Osteocyte (in vitro differentiated cells): Measurements from ENCODE around the gene SLC39A9. TPM values are rescaled to one million over a fixed set of nuclear protein-coding genes. Genes with fewer than 3 reads are reported as not detected.

Source experiments
- DNase-seq: peaks from one replicate; pipeline ENCODE4 v3.0.0; 2021; ENCODE audit warnings: mixed read lengths; ENCODE audit not compliant: unreplicated experiment; ENCODE audit errors: extremely low spot score
- H3K27ac Mint-ChIP-seq: one replicate; pipeline ENCODE4 v1.8.0; 2021; ENCODE audit warnings: mild to moderate bottlenecking, mixed read lengths; ENCODE audit not compliant: unreplicated experiment
- H3K27me3 Mint-ChIP-seq: one replicate; pipeline ENCODE4 v1.8.0; 2021; ENCODE audit warnings: mixed read lengths; ENCODE audit not compliant: unreplicated experiment
- H3K36me3 Mint-ChIP-seq: one replicate; pipeline ENCODE4 v1.8.0; 2021; ENCODE audit warnings: mixed read lengths; ENCODE audit not compliant: unreplicated experiment
- H3K4me1 Mint-ChIP-seq: one replicate; pipeline ENCODE4 v1.8.0; 2021; ENCODE audit warnings: mixed read lengths; ENCODE audit not compliant: unreplicated experiment
- H3K4me3 Mint-ChIP-seq: one replicate; pipeline ENCODE4 v1.8.0; 2021; ENCODE audit warnings: mild to moderate bottlenecking, moderate library complexity, mixed read lengths; ENCODE audit not compliant: unreplicated experiment
- H3K9me3 Mint-ChIP-seq: one replicate; pipeline ENCODE4 v1.8.0; 2021; ENCODE audit warnings: mixed read lengths; ENCODE audit not compliant: unreplicated experiment
- total RNA-seq: library from RNA; stranded (reverse); gene quantifications from 2 replicates; pipeline ENCODE4 v1.2.1, GENCODE V29; 2021
- TF ChIP-seq, protein P1 (sequence below): fragments of 200-600 bp; sonication (generic); IDR thresholded peaks from 2 replicates; pipeline ENCODE4 v1.5.0; 2021; ENCODE audit warnings: antibody characterized with exemption, mild to moderate bottlenecking, moderate library complexity

The SLC39A9 gene
- total RNA-seq, 1 donor from 2014 or later: 72.8 TPM

DNA sequence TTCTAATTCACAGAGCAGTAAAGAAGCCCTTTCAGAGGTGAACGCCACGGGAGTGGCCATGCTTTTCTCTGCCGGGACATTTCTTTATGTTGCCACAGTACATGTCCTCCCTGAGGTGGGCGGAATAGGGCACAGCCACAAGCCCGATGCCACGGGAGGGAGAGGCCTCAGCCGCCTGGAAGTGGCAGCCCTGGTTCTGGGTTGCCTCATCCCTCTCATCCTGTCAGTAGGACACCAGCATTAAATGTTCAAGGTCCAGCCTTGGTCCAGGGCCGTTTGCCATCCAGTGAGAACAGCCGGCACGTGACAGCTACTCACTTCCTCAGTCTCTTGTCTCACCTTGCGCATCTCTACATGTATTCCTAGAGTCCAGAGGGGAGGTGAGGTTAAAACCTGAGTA, 59.9 kb downstream of the SLC39A9 start:
- H3K4me1 Mint-ChIP-seq: no peaks in the 10 kb centered on the region
- H3K27me3 Mint-ChIP-seq: no peaks in the 10 kb centered on the region
- no peak for DNase-seq
- H3K9me3 Mint-ChIP-seq: no peaks in the 10 kb centered on the region
- no peak overlapping the region for H3K27ac Mint-ChIP-seq
- peaks cover 39% of the 10 kb centered on the region for H3K36me3 Mint-ChIP-seq
- TF ChIP-seq, protein P1, sequence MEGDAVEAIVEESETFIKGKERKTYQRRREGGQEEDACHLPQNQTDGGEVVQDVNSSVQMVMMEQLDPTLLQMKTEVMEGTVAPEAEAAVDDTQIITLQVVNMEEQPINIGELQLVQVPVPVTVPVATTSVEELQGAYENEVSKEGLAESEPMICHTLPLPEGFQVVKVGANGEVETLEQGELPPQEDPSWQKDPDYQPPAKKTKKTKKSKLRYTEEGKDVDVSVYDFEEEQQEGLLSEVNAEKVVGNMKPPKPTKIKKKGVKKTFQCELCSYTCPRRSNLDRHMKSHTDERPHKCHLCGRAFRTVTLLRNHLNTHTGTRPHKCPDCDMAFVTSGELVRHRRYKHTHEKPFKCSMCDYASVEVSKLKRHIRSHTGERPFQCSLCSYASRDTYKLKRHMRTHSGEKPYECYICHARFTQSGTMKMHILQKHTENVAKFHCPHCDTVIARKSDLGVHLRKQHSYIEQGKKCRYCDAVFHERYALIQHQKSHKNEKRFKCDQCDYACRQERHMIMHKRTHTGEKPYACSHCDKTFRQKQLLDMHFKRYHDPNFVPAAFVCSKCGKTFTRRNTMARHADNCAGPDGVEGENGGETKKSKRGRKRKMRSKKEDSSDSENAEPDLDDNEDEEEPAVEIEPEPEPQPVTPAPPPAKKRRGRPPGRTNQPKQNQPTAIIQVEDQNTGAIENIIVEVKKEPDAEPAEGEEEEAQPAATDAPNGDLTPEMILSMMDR: no peak
- H3K4me3 Mint-ChIP-seq: no peak overlapping the region

DNA sequence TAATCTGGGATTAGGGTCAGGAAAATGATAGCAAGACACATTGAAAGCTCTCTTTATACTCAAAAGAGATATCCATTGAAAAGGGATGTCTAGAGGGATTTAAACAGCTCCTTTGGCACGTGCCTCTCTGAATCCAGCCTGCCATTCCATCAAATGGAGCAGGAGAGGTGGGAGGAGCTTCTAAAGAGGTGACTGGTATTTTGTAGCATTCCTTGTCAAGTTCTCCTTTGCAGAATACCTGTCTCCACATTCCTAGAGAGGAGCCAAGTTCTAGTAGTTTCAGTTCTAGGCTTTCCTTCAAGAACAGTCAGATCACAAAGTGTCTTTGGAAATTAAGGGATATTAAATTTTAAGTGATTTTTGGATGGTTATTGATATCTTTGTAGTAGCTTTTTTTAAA, 60.6 kb downstream of the SLC39A9 start:
- Mint-ChIP-seq H3K27me3 (no peaks in the 10 kb centered on the region), H3K36me3 (peaks cover 39% of the 10 kb centered on the region), H3K9me3 (no peaks in the 10 kb centered on the region), H3K27ac (no peak overlapping the region), H3K4me1 (peaks cover 2% of the 10 kb centered on the region), H3K4me3 (no peak overlapping the region)
- DNase-seq: no peak
- TF ChIP-seq, protein P1: no peak

DNA sequence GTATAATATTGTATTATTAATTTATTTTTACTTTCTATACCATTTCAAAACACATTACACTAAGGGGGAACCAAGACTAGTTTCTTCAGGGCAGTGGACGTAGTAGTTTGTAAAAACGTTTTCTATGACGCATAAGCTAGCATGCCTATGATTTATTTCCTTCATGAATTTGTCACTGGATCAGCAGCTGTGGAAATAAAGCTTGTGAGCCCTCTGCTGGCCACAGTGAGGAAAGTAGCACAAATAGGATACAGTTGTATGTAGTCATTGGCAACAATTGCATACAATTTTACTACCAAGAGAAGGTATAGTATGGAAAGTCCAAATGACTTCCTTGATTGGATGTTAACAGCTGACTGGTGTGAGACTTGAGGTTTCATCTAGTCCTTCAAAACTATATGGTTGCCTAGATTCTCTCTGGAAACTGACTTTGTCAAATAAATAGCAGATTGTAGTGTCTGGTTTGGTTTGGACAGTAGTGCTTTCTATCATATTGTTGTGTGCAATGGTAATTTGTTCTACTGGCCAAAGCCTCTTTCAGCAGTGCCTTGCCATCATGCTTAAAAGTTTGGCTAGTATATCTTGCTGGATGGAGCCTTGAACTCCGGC, 61.7 kb downstream of the SLC39A9 start:
- TF ChIP-seq, protein P1: peak; percentile 85
- H3K4me1 Mint-ChIP-seq: peaks cover 13% of the 10 kb centered on the region
- H3K4me3 Mint-ChIP-seq: no peak overlapping the region
- no peaks in the 10 kb centered on the region for H3K9me3 Mint-ChIP-seq
- DNase-seq: peak; percentile 87
- H3K27me3 Mint-ChIP-seq: no peaks in the 10 kb centered on the region
- H3K27ac Mint-ChIP-seq: no peak overlapping the region
- H3K36me3 Mint-ChIP-seq: peaks cover 34% of the 10 kb centered on the region

DNA sequence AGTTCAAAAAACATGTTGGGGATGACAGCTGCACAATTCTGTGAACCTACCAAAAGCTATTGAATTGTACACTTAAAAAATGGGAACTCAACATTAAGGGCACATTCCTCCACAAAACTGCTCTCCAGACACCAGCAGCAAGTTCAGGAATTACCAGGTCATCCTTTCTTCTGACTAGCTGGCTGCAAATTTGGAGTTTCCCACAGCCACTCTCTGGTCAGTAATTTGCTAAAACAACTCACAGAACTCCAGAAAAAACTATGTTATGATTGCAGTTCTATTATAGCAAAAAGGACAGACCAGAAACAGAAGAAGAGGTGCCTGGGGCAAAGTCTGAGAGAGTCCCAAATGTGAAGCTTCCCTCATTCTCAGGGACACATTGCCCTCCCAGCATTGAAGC, 65.9 kb downstream of the SLC39A9 start:
- H3K27ac Mint-ChIP-seq: peak overlapping the region; percentile 44
- H3K9me3 Mint-ChIP-seq: no peaks in the 10 kb centered on the region
- peaks cover 12% of the 10 kb centered on the region for H3K36me3 Mint-ChIP-seq
- H3K4me1 Mint-ChIP-seq: peaks cover 14% of the 10 kb centered on the region
- H3K4me3 Mint-ChIP-seq: no peak overlapping the region
- TF ChIP-seq, protein P1: no peak
- H3K27me3 Mint-ChIP-seq: no peaks in the 10 kb centered on the region
- no peak for DNase-seq

DNA sequence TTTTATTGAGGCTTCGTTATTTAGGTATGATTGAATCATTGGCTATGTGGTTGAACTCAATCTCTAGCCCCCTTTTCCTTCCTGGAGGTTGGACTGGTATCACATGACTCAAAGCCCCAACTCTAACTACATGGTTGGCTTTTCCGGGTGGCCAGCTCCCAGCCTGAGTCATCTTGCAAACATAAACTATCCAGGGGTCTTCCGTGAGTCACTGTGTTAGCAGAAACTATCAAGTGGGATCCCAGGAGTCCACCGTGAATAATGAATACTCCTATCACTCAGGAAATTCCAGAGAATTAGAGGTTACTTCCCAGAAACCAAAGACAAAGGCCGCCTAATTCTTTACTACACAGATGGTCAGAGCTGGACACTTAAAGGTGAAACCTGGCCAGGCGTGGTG, 66.3 kb downstream of the SLC39A9 start:
- Mint-ChIP-seq H3K36me3 (peaks cover 12% of the 10 kb centered on the region), H3K27ac (peak overlapping the region; percentile 44)

More for the DNA sequence above, 66.3 kb downstream of the SLC39A9 start:
- Mint-ChIP-seq H3K4me3 (no peak overlapping the region), H3K9me3 (no peaks in the 10 kb centered on the region), H3K4me1 (peaks cover 14% of the 10 kb centered on the region), H3K27me3 (no peaks in the 10 kb centered on the region)
- TF ChIP-seq, protein P1: no peak
- no peak for DNase-seq
